Lung (tissue), 12 donors: Measurements from ENCODE around the gene AKAP13. TPM values are rescaled to one million over a fixed set of nuclear protein-coding genes. Genes with fewer than 3 reads are reported as not detected.
A peak's percentile ranks its signal among the peaks of the same experiment; 100 is the strongest.

Experiments used
- ATAC-seq: fragments of 200-7000 bp; cut with Tn5 transposase; one replicate; pipeline ENCODE4 v1.9.1; 2020; ENCODE audit warnings: moderate number of reproducible peaks; ENCODE audit not compliant: insufficient read depth, low FRiP score
- DNase-seq, 3 donors: peaks; one replicate each; pipeline ENCODE4 v3.0.0-alpha.2; 2013 to 2017
- H3K27ac ChIP-seq, 2 donors: one replicate each; pipeline ENCODE4 v1.5.1; 2013; ENCODE audit warnings: mild to moderate bottlenecking in 2 of 2, moderate library complexity in 2 of 2, control low read depth in 1 of 2, inconsistent platforms in 1 of 2, low read depth in 1 of 2, low read length in 1 of 2
- H3K27me3 ChIP-seq, 3 donors: one replicate each; pipeline ENCODE4 v1.5.1; 2013; ENCODE audit warnings: low read length in 2 of 3; ENCODE audit not compliant: control insufficient read depth in 3 of 3, insufficient read depth in 3 of 3
- H3K36me3 ChIP-seq, 4 donors: one replicate each; pipeline ENCODE4 v1.5.1; 2013; ENCODE audit warnings: low read length in 4 of 4, mild to moderate bottlenecking in 1 of 4, moderate library complexity in 1 of 4; ENCODE audit not compliant: control insufficient read depth in 4 of 4, insufficient read depth in 4 of 4
- H3K4me1 ChIP-seq, 5 donors: one replicate each; pipeline ENCODE4 v1.5.1; 2013; ENCODE audit warnings: low read length in 5 of 5, mild to moderate bottlenecking in 2 of 5, moderate library complexity in 1 of 5; ENCODE audit not compliant: control insufficient read depth in 5 of 5, insufficient read depth in 5 of 5
- H3K4me3 ChIP-seq: one replicate; pipeline ENCODE4 v1.5.1; 2013; ENCODE audit warnings: mild to moderate bottlenecking, control low read depth, moderate library complexity
- H3K9ac ChIP-seq, 2 donors: one replicate each; pipeline ENCODE4 v1.5.1; 2013; ENCODE audit warnings: low read length in 2 of 2, control low read depth in 1 of 2; ENCODE audit not compliant: insufficient read depth in 1 of 2
- H3K9me3 ChIP-seq, 4 donors: one replicate each; pipeline ENCODE4 v1.5.1; 2013; ENCODE audit warnings: low read length in 3 of 4, mild to moderate bottlenecking in 1 of 4, moderate library complexity in 1 of 4; ENCODE audit not compliant: control insufficient read depth in 4 of 4, insufficient read depth in 3 of 4
- CTCF ChIP-seq: IDR thresholded peaks from 2 replicates; pipeline ENCODE4 v1.5.1; 2012; ENCODE audit warnings: mild to moderate bottlenecking; ENCODE audit errors: control extremely low read depth, extremely low read depth
- WGBS, 2 donors: extraction: QIAGEN DNeasy Blood & Tissue Kit; methylation state at CpG; one replicate each; pipeline ENCODE4 v1.1.7; 2013; 5-methylcytosine and 5-hydroxymethylcytosine counted together
- polyA plus RNA-seq, 2 donors: library from polyadenylated mRNA; stranded (reverse); fragments of 200-250 nt; gene quantifications; one replicate each; pipeline ENCODE4 v1.2.1, GENCODE V29; 2013
- total RNA-seq, 2 donors: library from RNA; depleted of rRNA in 1 of 2; stranded (reverse); fragments of >200 nt in 1 of 2; gene quantifications; one replicate each; pipeline ENCODE4 v1.2.1, GENCODE V29; 2014 to 2021
- donor health status: control.
- donor health status: control.
- donor health status: Bipolar disorder and iron deficiency.
- donor health status: healthy.
- donor health status: DM: yes; HTN: yes; CAD: no.

Gene AKAP13
- total and polyA plus RNA-seq, 4 donors = 102 to 1,115 (median 259) TPM

GRCh38 chr15:85353516-85353915 lies 26.9 kb upstream of the AKAP13 start:
- no peaks in the 10 kb centered on the region for H3K36me3 ChIP-seq
- H3K9me3 ChIP-seq = no peaks in the 10 kb centered on the region
- ATAC-seq (no peak), DNase-seq (no peak)
- no peak for TF ChIP-seq CTCF
- H3K4me3 ChIP-seq = no peak overlapping the region
- H3K4me1 ChIP-seq = peaks cover 0 to 14% (median 6%) of the 10 kb centered on the region in 5 donors
- no peak overlapping the region for H3K9ac ChIP-seq
- no peaks in the 10 kb centered on the region for H3K27me3 ChIP-seq
- H3K27ac ChIP-seq = peak overlapping the region in 1 of 2 donors; percentile 34

DNA sequence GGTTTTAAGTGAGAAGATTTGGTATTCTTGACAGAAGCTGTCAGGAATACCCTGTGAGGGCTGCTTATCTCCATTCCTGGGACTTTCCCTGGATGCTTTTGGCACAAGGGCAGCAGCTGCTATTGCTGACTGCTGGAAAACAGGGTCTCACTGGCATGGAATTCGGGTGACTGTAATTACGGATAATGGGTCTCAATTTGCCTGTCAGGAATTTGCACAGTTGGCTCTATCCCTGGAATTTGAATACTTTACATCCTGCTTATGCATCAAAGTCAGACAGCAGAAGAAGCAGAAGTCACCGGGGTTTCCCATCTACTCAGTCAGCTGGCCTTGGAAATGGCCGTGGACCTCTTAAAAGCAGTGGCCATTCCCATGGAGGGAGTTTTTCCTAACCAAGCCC lies 25.9 kb upstream of the AKAP13 start:
- H3K27me3 ChIP-seq = no peaks in the 10 kb centered on the region
- ATAC-seq = no peak
- H3K4me1 ChIP-seq = peaks cover 0 to 16% (median 6%) of the 10 kb centered on the region in 5 donors
- no peaks in the 10 kb centered on the region for H3K9me3 ChIP-seq
- no peak overlapping the region for H3K4me3 ChIP-seq
- peak overlapping the region in 1 of 2 donors; percentile 28 for H3K27ac ChIP-seq
- no peak overlapping the region for H3K9ac ChIP-seq
- TF ChIP-seq CTCF = no peak
- no peaks in the 10 kb centered on the region for H3K36me3 ChIP-seq
- WGBS, 2 donors = 66 to 74% methylated on average over 4 of the region's 4 CpGs
- no peak for DNase-seq

DNA sequence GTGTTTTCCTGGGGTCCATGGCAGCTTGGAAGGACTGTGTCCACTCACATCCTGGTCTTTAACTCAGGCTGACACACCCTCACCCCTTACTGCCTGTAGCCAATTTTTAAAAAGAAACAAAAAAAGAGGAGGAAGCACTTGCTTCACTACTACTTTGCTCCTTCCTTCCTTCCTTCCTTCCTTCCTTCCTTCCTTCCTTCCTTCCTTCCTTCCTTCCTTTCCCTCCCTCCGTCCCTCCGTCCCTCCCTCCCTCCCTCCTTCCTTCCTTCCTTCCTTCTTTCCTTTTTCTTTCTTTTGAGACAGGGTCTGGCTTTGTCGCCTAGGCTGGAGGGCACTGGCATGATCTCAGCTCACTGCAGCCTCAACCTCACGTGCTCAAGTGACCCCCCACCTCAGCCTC lies 25.5 kb upstream of the AKAP13 start:
- ATAC-seq (no peak), DNase-seq (no peak)
- WGBS, 2 donors = 44 to 72% methylated on average over 4 of the region's 4 CpGs
- Histone ChIP-seq H3K9me3 (no peaks in the 10 kb centered on the region), H3K27ac (peak overlapping the region in 1 of 2 donors; percentile 28), H3K27me3 (no peaks in the 10 kb centered on the region), H3K9ac (no peak overlapping the region), H3K4me3 (no peak overlapping the region), H3K4me1 (peaks cover 0 to 16% (median 6%) of the 10 kb centered on the region in 5 donors), H3K36me3 (no peaks in the 10 kb centered on the region)
- no peak for TF ChIP-seq CTCF

DNA sequence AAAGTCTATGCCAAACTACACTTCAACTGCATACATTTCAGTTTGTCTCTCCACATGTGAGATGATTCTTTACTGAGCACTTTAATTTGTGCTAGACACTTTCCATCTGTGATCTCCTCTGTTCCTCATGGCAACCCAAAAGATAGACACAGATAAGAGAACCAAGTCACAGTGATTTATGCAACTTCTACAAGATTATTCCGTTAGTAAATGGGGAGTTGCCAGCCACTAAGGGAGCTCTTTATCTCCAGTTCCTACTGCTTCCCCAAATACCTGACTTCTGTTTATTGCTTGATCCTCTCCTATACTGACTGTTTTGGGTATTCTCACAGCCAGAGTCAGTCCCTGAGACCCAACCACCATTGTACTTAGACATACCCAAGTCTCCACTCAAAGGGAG lies 24.1 kb upstream of the AKAP13 start:
- no peak for DNase-seq
- WGBS, 2 donors = 22 to 50% methylated on average over 1 of the region's 1 CpG
- ATAC-seq = no peak
- Histone ChIP-seq H3K9ac (no peak overlapping the region), H3K4me1 (peaks cover 0 to 19% (median 3%) of the 10 kb centered on the region in 5 donors), H3K36me3 (no peaks in the 10 kb centered on the region), H3K4me3 (no peak overlapping the region), H3K27ac (peak overlapping the region in 1 of 2 donors; percentile 10), H3K9me3 (no peaks in the 10 kb centered on the region), H3K27me3 (no peaks in the 10 kb centered on the region)
- no peak for TF ChIP-seq CTCF
